ENCODE data around the gene SMIM36. TPM values are rescaled to one million over a fixed set of nuclear protein-coding genes. Genes with fewer than 3 reads are reported as not detected.

SMIM36 gene
- total and polyA plus RNA-seq, 2 experiments from 2014 or later: not detected

DNA sequence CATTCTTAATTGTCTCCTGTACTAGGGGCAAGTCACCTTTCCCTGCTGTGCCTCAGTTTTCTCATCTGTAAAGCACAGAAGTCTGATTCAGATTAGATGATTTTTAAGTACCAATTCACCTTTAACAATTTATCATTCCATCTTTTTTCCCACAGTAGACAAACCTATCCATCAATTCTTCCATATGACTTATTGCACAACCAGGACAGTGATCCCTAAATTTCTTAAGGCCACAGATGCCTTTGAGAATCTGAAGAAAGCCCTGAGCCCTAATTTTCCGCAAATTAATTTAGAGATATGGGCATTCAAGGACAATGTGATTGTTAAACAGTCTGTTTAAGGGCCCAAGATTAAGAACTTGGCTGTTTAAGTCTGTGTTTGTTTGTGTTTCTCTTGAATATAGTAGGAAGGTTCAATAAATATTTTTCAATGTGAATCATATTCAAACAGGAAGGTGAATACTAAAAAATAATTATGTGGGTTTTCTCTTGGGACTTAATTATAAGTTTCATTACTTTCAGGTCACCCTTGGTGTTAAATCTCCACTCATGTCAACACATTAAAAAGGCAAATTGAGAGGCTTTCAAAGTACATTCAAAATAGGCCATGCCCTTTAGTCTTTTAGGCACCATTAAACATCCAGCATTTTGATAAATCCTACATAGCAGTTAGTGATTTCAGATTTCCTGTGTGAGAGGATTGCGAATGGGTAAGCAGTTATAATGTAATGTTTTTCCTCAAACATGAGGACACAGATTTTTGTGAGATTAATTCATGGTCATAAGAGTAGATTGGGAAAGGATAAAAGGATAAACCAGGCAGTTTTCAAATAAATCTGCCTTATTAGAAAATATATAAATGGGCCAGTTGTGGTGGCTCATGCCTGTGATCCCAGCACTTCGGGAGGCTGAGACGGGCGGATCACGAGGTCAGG is 54.7 kb downstream of the SMIM36 start (continued):
- TF ChIP-seq ZNF114 (CRISPR knock-in tag; IDR thresholded peaks at IDR 0.05) (no peak), STAT1 (IDR thresholded peaks at IDR 0.05; ENCODE audit: unreplicated experiment) (no peak), NANOG (IDR thresholded peaks at IDR 0.05; ENCODE audit: borderline replicate concordance) (no peak), ETS1 (IDR thresholded peaks at IDR 0.05) (no peak), POLR2AphosphoS5 (IDR thresholded peaks at IDR 0.05; ENCODE audit: low read depth) (no peak), EZH2 (IDR thresholded peaks at IDR 0.05; ENCODE audit: low read depth, unreplicated experiment) (no peak)
- TF ChIP-seq, protein P1, sequence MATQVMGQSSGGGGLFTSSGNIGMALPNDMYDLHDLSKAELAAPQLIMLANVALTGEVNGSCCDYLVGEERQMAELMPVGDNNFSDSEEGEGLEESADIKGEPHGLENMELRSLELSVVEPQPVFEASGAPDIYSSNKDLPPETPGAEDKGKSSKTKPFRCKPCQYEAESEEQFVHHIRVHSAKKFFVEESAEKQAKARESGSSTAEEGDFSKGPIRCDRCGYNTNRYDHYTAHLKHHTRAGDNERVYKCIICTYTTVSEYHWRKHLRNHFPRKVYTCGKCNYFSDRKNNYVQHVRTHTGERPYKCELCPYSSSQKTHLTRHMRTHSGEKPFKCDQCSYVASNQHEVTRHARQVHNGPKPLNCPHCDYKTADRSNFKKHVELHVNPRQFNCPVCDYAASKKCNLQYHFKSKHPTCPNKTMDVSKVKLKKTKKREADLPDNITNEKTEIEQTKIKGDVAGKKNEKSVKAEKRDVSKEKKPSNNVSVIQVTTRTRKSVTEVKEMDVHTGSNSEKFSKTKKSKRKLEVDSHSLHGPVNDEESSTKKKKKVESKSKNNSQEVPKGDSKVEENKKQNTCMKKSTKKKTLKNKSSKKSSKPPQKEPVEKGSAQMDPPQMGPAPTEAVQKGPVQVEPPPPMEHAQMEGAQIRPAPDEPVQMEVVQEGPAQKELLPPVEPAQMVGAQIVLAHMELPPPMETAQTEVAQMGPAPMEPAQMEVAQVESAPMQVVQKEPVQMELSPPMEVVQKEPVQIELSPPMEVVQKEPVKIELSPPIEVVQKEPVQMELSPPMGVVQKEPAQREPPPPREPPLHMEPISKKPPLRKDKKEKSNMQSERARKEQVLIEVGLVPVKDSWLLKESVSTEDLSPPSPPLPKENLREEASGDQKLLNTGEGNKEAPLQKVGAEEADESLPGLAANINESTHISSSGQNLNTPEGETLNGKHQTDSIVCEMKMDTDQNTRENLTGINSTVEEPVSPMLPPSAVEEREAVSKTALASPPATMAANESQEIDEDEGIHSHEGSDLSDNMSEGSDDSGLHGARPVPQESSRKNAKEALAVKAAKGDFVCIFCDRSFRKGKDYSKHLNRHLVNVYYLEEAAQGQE (IDR thresholded peaks at IDR 0.05; ENCODE audit: unreplicated experiment): no peak
- TF ChIP-seq, protein P2, sequence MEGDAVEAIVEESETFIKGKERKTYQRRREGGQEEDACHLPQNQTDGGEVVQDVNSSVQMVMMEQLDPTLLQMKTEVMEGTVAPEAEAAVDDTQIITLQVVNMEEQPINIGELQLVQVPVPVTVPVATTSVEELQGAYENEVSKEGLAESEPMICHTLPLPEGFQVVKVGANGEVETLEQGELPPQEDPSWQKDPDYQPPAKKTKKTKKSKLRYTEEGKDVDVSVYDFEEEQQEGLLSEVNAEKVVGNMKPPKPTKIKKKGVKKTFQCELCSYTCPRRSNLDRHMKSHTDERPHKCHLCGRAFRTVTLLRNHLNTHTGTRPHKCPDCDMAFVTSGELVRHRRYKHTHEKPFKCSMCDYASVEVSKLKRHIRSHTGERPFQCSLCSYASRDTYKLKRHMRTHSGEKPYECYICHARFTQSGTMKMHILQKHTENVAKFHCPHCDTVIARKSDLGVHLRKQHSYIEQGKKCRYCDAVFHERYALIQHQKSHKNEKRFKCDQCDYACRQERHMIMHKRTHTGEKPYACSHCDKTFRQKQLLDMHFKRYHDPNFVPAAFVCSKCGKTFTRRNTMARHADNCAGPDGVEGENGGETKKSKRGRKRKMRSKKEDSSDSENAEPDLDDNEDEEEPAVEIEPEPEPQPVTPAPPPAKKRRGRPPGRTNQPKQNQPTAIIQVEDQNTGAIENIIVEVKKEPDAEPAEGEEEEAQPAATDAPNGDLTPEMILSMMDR (conservative IDR thresholded peaks at IDR 0.05; ENCODE audit: low read depth in 2 of 2): no peak

DNA sequence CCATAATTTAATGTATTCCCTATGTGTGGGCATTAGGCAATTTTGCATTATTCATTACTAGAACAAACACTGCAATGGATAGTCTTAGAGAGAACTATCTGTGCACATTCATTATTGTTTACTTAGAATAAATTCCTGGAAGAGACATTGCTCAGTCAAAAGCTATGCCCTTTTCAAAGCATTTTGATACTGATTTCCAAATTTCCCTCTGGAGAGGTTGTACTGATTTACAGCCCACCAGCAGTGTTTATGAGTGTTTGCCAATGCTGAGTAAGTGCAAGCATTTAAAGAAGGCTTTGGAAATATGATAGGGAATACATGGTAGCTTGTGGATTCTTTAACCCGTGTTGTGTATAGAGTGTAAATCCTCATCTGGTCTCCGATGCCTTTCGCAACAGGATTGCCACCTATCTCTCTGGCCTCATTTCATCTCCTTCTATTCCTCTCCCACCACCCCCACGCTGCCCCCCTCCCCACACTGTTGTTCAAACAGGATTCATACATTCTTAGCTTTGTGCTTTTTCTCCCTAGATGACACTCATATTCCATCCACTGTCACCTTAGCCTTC is 56.3 kb downstream of the SMIM36 start:
- Histone ChIP-seq H3K79me2 (replicated peaks; ENCODE audit: insufficient read depth) (no peaks in the 10 kb centered on the region), H4K20me1 (replicated peaks; ENCODE audit: insufficient read depth) (no peaks in the 10 kb centered on the region), H3K9me2 (ENCODE audit: insufficient read depth) (no peaks in the 10 kb centered on the region), H2AFZ (no peak overlapping the region), H3K27me3 (ENCODE audit: insufficient read depth) (no peaks in the 10 kb centered on the region), H3K36me3 (ENCODE audit: insufficient read depth) (no peaks in the 10 kb centered on the region), H3F3A (replicated peaks; ENCODE audit: low read depth) (no peaks in the 10 kb centered on the region), H3K4me2 (no peak overlapping the region), H3K4me3 (no peak overlapping the region), H3K27ac (ENCODE audit: low read depth) (no peak overlapping the region), H3K4me1 (ENCODE audit: insufficient read depth) (peaks cover 22% of the 10 kb centered on the region; the same call in 1 of the 2 replicates)
- Mint-ChIP-seq H3K27ac (no peak overlapping the region), H3K9me3 (no peaks in the 10 kb centered on the region), H3K4me1 (peaks cover 39% of the 10 kb centered on the region), H3K4me3 (no peak overlapping the region), H3K36me3 (ENCODE audit: low read depth) (no peaks in the 10 kb centered on the region), H3K27me3 (ENCODE audit: insufficient read depth, low read depth, poor library complexity) (peaks cover 2% of the 10 kb centered on the region)
- no peak for DNase-seq (ENCODE audit: low spot score)
- ATAC-seq: no peak
- TF ChIP-seq ETS1 (IDR thresholded peaks at IDR 0.05): no peak
- TF ChIP-seq, protein P3, sequence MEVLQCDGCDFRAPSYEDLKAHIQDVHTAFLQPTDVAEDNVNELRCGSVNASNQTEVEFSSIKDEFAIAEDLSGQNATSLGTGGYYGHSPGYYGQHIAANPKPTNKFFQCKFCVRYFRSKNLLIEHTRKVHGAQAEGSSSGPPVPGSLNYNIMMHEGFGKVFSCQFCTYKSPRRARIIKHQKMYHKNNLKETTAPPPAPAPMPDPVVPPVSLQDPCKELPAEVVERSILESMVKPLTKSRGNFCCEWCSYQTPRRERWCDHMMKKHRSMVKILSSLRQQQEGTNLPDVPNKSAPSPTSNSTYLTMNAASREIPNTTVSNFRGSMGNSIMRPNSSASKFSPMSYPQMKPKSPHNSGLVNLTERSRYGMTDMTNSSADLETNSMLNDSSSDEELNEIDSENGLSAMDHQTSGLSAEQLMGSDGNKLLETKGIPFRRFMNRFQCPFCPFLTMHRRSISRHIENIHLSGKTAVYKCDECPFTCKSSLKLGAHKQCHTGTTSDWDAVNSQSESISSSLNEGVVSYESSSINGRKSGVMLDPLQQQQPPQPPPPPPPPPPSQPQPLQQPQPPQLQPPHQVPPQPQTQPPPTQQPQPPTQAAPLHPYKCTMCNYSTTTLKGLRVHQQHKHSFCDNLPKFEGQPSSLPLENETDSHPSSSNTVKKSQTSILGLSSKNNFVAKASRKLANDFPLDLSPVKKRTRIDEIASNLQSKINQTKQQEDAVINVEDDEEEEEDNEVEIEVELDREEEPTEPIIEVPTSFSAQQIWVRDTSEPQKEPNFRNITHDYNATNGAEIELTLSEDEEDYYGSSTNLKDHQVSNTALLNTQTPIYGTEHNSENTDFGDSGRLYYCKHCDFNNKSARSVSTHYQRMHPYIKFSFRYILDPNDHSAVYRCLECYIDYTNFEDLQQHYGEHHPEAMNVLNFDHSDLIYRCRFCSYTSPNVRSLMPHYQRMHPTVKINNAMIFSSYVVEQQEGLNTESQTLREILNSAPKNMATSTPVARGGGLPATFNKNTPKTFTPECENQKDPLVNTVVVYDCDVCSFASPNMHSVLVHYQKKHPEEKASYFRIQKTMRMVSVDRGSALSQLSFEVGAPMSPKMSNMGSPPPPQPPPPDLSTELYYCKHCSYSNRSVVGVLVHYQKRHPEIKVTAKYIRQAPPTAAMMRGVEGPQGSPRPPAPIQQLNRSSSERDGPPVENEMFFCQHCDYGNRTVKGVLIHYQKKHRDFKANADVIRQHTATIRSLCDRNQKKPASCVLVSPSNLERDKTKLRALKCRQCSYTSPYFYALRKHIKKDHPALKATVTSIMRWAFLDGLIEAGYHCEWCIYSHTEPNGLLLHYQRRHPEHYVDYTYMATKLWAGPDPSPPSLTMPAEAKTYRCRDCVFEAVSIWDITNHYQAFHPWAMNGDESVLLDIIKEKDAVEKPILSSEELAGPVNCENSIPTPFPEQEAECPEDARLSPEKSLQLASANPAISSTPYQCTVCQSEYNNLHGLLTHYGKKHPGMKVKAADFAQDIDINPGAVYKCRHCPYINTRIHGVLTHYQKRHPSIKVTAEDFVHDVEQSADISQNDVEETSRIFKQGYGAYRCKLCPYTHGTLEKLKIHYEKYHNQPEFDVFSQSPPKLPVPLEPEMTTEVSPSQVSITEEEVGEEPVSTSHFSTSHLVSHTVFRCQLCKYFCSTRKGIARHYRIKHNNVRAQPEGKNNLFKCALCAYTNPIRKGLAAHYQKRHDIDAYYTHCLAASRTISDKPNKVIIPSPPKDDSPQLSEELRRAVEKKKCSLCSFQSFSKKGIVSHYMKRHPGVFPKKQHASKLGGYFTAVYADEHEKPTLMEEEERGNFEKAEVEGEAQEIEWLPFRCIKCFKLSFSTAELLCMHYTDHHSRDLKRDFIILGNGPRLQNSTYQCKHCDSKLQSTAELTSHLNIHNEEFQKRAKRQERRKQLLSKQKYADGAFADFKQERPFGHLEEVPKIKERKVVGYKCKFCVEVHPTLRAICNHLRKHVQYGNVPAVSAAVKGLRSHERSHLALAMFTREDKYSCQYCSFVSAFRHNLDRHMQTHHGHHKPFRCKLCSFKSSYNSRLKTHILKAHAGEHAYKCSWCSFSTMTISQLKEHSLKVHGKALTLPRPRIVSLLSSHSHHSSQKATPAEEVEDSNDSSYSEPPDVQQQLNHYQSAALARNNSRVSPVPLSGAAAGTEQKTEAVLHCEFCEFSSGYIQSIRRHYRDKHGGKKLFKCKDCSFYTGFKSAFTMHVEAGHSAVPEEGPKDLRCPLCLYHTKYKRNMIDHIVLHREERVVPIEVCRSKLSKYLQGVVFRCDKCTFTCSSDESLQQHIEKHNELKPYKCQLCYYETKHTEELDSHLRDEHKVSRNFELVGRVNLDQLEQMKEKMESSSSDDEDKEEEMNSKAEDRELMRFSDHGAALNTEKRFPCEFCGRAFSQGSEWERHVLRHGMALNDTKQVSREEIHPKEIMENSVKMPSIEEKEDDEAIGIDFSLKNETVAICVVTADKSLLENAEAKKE (CRISPR knock-in tag; IDR thresholded peaks at IDR 0.05): no peak
